Mesothelial cell of epicardium (in vitro differentiated cells): ENCODE data around the gene CCDC74A. TPM values are rescaled to one million over a fixed set of nuclear protein-coding genes. Genes with fewer than 3 reads are reported as not detected.
"Not testable (repeated sequence)": the region's sequence is repeated elsewhere in the genome, so short reads cannot be mapped to it uniquely, and the experiment has no call there.

ENCODE experiments used
- DNase-seq, 2 experiments: peaks; one replicate each; pipeline ENCODE4 v3.0.0; 2021; ENCODE audit warnings: low spot score in 2 of 2; ENCODE audit not compliant: unreplicated experiment in 2 of 2
- H3K27ac Mint-ChIP-seq: 2 replicates; pipeline ENCODE4 v1.8.0; 2021; ENCODE audit warnings: mixed read lengths
- H3K27me3 Mint-ChIP-seq: 2 replicates; pipeline ENCODE4 v1.8.0; 2021; ENCODE audit warnings: low read depth, mixed read lengths
- H3K36me3 Mint-ChIP-seq: 2 replicates; pipeline ENCODE4 v1.8.0; 2021; ENCODE audit warnings: mixed read lengths
- H3K4me1 Mint-ChIP-seq: 2 replicates; pipeline ENCODE4 v1.8.0; 2021; ENCODE audit warnings: mixed read lengths
- H3K4me3 Mint-ChIP-seq: 2 replicates; pipeline ENCODE4 v1.8.0; 2021; ENCODE audit warnings: mild to moderate bottlenecking, moderate library complexity, mixed read lengths
- H3K9me3 Mint-ChIP-seq: 2 replicates; pipeline ENCODE4 v1.8.0; 2021; ENCODE audit warnings: mixed read lengths
- CTCF ChIP-seq: fragments of 200-600 bp; sonication (generic); IDR thresholded peaks from one replicate; pipeline ENCODE4 v1.5.0; 2021; ENCODE audit warnings: antibody characterized with exemption; ENCODE audit not compliant: unreplicated experiment
- total RNA-seq: library from RNA; stranded (reverse); gene quantifications from 3 replicates; pipeline ENCODE4 v1.2.1, GENCODE V29; 2021

CCDC74A gene
- total RNA-seq, 1 donor from 2014 or later: 9.6 TPM

- DNase-seq: no peak
- H3K4me1 Mint-ChIP-seq: no peaks in the 10 kb centered on the region
- H3K36me3 Mint-ChIP-seq: no peaks in the 10 kb centered on the region
- TF ChIP-seq CTCF: no peak
- H3K4me3 Mint-ChIP-seq: no peak overlapping the region
- no peaks in the 10 kb centered on the region for H3K9me3 Mint-ChIP-seq
- peaks cover 2% of the 10 kb centered on the region for H3K27me3 Mint-ChIP-seq
- H3K27ac Mint-ChIP-seq: no peak overlapping the region
Observed at GRCh38 chr2:131535526-131535925, 7.8 kb downstream of the CCDC74A start.

- H3K4me3 Mint-ChIP-seq, H3K27me3 Mint-ChIP-seq: not testable (repeated sequence)
Observed at GRCh38 chr2:131535951-131536826, 8.5 kb downstream of the CCDC74A start.

GRCh38 chr2:131536841-131537240 is 9.2 kb downstream of the CCDC74A start:
- H3K9me3 Mint-ChIP-seq, H3K4me1 Mint-ChIP-seq, H3K27ac Mint-ChIP-seq, DNase-seq, H3K36me3 Mint-ChIP-seq, H3K27me3 Mint-ChIP-seq, H3K4me3 Mint-ChIP-seq: not testable (repeated sequence)

More at GRCh38 chr2:131535951-131536826, 8.5 kb downstream of the CCDC74A start:
- H3K36me3 Mint-ChIP-seq, H3K27ac Mint-ChIP-seq, DNase-seq, H3K9me3 Mint-ChIP-seq, H3K4me1 Mint-ChIP-seq: not testable (repeated sequence)

GRCh38 chr2:131538856-131539255 is 11.2 kb downstream of the CCDC74A start:
- DNase-seq, H3K4me3 Mint-ChIP-seq, H3K9me3 Mint-ChIP-seq, H3K27ac Mint-ChIP-seq, H3K36me3 Mint-ChIP-seq, H3K4me1 Mint-ChIP-seq: not testable (repeated sequence)
- H3K27me3 Mint-ChIP-seq: peaks cover 23% of the 10 kb centered on the region

- no peak for TF ChIP-seq CTCF
- H3K4me1 Mint-ChIP-seq: no peaks in the 10 kb centered on the region
- H3K36me3 Mint-ChIP-seq: no peaks in the 10 kb centered on the region
- H3K27ac Mint-ChIP-seq: no peak overlapping the region
- peaks cover 26% of the 10 kb centered on the region for H3K27me3 Mint-ChIP-seq
- no peak for DNase-seq
- no peaks in the 10 kb centered on the region for H3K9me3 Mint-ChIP-seq
- H3K4me3 Mint-ChIP-seq: no peak overlapping the region
Observed at GRCh38 chr2:131542438-131543384, 15.0 kb downstream of the CCDC74A start.

GRCh38 chr2:131543385-131543891 is 15.8 kb downstream of the CCDC74A start:
- Mint-ChIP-seq H3K27me3 (peaks cover 26% of the 10 kb centered on the region), H3K4me1 (no peaks in the 10 kb centered on the region), H3K27ac (no peak overlapping the region), H3K4me3 (no peak overlapping the region), H3K36me3 (no peaks in the 10 kb centered on the region), H3K9me3 (peaks cover 3% of the 10 kb centered on the region)
- no peak for DNase-seq
- no peak for TF ChIP-seq CTCF

- DNase-seq, H3K4me3 Mint-ChIP-seq, H3K36me3 Mint-ChIP-seq, H3K27ac Mint-ChIP-seq, H3K9me3 Mint-ChIP-seq, H3K4me1 Mint-ChIP-seq: not testable (repeated sequence)
- H3K27me3 Mint-ChIP-seq: peaks cover 26% of the 10 kb centered on the region
Observed at GRCh38 chr2:131544006-131544812, 16.5 kb downstream of the CCDC74A start.

- not testable (repeated sequence) for H3K4me3 Mint-ChIP-seq, H3K4me1 Mint-ChIP-seq, DNase-seq, H3K36me3 Mint-ChIP-seq, H3K9me3 Mint-ChIP-seq, H3K27ac Mint-ChIP-seq
- H3K27me3 Mint-ChIP-seq: peaks cover 26% of the 10 kb centered on the region
Observed at GRCh38 chr2:131544813-131545165, 17.1 kb downstream of the CCDC74A start.
